Middle frontal gyrus (tissue), 1 donor: ENCODE data around the gene GARS1.
"Not testable (repeated sequence)": the region's sequence is repeated elsewhere in the genome, so short reads cannot be mapped to it uniquely, and the experiment has no call there.

Experiments used
- DNase-seq: peaks from one replicate; pipeline ENCODE4 v3.0.0-alpha.2; 2015; ENCODE audit warnings: low spot score; ENCODE audit errors: extremely low spot score

Gene GARS1

DNA sequence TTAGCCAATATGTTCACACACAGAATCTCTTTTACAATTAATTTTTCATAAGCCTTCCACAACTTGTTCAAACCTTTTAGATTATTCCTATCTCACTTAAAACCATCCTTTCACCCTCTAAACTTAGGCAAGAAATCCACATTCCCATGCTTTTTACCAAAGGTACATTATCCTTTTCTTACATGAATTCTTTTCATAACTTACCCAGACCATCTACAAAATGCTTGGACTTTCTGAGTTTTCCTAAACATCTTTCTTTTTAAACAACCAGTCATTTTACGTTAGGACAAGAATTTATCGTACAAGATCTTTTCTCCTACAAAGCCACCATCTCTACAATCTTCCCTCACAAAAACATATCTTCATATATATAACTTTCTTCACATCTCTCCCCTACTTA is 18.8 kb upstream of the GARS1 start:
- no peak for DNase-seq

DNA sequence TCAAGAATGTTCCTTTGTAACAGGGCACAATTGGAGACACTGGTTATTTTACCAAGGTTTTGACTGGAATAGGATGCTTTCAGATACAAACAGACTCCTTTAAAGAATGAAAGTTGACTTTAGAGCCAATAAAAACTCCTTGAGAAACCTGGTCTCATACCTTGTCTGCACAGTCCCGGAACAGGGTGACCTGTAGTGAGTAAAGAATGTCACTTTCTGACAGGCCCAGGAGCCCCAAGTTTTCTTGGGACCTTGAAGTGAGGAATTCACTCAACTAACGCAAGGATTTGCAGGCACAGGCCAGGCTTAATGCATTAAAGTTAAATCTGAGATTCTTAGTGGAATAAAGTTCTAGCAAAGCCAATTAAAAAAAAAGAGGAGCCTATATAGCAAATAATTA is 11.5 kb upstream of the GARS1 start:
- DNase-seq, result no peak

DNA sequence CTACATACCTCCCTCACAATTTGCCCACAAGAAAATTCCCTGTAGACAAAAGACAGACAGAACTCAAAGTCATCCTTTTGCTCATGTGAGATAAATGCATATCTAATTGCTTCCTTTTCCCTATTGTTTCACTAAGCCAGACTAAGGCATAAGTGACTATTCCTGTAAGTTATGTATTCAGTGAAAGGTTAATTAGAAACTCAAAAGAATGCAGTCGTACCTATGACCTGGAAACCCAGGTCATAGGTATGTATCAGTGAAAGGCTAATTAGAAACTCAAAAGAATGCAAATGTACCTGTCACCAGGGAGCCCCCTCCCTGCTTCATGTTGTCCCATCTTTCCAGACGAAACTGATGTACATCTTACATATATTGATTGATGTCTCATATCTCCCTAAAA is 10.3 kb upstream of the GARS1 start:
- DNase-seq, result no peak

DNA sequence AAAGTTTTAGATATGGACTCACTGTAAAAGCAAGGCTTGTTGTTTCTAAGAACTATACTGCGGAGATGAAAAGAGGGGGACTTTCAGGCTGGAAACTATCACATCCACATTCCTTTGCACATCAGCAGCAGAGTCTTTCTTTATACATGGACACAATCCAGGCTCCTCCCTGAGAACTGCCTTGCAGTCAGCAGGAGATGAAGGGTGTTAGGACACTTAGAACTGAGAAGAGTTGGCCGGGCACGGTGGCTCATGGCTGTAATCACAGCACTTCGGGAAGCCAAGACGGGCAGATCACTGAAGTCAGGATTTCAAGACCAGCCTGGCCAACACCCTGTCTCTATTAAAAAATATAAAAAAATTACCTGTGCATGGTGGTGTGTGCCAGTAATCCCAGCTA is 9.7 kb upstream of the GARS1 start:
- DNase-seq, result no peak

DNA sequence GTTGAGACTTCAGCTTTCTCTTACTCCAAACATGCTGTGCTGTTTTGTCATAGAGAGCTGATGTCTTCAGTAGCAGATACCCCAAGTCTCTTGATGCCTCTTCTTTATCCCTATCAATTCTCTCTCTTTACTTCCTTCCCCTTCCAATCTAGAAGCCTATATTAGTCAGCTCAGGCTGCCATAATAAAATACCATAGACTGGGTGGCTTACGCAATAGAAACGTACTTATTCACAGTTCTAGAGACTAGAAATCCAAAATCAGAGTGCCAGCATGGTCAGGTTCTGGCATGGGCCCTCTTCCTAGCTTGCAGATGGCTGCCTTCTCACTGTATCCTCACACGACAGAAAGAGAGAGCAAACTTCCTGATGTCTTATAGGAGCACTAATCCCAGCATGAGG is 9.0 kb upstream of the GARS1 start:
- DNase-seq, result no peak

DNA sequence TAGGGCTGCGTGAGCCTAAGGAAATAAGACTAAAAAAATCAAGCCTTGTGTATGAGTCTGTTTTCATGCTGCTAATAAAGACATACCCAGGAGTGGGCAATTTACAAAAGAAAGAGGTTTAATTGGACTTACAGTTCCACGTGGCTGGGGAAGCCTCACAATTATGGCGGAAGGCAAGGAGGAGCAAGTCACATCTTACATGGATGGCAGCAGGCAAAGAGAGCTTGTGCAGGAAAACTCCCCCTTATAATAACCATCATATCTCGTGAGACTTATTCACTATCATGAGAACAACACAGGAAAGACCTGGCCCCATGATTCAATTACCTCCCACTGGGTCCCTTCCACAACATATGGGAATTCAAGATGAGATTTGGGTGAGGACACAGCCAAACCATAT is 7.1 kb upstream of the GARS1 start:
- not testable (repeated sequence) for DNase-seq

DNA sequence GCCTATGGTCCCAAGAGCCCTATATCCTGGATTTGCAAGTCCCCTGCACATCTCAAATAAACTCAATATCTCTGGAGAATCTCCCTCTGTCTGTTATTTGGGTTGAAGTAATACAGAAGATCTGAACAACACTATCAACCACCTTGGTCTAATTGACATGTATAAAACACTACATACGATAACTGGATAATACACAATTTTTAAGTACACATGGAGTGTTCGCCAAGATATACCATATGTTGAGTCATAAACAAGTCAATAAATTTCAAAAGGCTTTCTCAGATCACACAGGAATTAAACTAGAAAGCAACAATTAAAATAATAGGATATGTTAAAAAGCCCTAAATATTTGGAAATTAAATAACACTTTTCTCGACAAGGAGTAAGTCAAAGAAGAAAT is 5.6 kb upstream of the GARS1 start:
- no peak for DNase-seq

DNA sequence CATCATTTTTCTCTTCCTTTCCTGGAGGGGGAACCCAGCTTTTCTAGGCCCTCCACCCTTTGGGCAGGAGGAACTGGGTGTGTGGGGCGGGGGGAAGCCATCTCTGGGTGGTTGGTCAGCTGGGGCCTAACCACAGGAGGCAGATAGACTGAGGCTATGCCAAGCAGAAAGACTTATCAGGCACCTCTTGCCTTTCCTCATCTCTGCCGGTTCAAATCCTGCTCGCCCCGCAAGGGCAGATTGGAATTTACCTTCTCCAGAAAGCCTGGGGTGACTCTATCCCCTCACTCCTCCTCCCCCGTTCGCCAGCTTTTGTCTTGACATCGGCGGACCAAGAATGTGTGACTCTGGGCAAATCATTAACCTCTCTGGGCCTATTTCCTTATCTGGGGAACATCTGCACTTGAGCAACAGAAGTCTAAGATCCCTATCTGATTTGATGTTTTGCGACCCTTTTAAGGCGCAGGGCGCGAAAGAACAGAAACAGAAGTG is 584 bp upstream of the GARS1 start:
- no peak for DNase-seq

DNA sequence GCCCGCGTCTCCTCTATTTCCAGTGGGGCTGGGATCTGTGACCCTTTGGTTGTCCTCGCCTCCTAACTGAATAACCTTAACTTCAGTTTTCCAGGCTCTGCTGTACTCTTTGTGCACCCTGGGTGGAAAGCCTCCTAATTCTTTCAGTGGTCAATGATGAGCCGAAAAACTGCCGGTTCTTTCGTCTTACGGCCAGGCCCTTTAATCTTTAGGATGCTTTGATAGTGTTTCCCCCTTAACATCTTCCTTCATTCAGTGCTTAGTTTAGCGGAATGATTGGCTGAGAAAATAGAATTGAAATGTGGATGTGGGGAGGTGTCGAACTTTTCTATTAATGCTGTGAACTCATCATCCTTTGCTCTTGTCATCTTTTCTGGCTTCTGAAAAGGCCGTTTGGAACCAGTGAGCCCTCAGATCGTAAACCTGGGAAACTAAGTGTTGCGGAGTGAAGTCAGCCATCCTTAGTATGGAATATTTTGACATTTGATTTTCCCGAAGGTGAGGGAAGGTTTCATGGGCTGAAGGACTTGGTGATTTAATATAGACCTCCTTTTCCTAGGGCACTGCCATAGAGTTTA is 847 bp downstream of the GARS1 start:
- DNase-seq, result no peak

DNA sequence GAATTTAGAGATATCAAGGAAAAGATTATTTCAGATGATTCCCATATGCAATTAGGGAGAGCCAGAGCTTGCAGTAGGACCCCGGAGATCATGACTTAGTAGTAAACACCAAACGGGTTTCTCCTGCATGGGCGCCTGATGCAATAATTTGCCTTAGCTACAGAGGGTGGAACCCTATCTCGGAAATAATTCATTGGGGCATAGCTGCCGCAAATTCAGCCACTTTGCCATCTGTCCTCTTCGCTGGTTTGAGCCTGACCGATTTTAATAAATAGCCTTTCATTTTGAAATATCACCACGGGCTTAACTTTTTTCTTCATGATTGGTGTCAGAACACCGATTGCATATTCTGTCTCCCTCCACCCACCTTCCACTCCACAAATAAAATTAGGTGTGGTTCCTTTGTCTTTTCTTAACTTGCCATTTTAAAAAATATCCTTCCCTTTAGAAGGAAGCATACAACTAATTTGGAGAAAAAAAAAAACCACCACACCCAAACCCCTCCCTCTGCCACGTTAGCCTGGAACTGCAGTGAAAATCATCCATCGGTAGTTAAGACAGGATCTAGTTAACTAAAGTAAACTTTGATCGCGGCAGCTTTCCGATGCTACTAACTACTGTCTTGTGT is 1.4 kb downstream of the GARS1 start:
- no peak for DNase-seq

DNA sequence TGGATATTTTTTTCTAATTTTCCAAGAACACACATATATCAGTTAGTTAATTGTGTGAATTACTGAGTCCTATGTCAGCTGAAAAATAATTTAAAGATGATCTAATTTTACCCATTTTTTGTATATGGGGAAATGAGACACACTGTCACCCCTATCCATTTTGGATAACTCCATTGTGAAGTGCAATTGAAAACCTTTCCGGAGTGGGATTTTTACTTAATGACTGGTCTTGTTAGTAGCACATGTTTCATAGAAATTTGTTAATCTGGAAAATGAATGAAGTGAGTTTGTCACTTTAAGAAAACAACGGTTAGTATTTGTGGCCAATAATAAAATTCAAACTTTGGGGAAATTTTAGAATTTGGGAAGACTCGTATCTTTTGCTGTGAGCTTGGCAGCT is 2.0 kb downstream of the GARS1 start:
- no peak for DNase-seq

DNA sequence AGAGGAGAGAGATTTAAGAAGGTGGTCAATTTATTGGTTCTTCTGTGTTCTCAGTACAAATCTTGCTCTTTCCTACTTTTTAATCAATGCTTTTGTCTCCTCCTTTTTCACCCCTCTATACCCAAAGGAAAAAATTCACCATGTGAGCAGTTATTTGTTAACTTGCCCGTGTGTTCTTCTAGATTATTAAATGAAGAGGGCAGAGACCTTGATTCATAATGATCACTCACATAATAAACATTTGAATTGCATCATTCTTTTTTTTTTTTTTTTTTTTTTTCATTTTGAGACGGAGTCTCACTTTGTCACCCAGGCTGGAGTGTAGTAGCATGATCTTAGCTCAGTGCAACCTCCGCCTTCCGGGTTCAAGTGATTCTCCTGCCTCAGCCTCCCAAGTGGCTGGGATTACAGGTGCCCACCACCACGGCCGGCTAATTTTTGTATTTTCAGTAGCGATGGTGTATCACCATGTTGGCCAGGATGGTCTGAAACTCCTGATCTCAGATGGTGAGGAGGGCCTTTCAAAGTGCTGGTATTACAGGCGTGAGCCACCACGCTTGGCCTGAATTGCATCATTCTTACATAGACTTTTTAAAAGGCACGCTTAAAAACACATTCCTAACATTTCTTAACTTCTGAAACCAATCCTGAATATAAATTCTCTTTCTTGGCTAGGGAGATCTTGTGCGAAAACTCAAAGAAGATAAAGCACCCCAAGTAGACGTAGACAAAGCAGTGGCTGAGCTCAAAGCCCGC is 3.6 kb downstream of the GARS1 start:
- no peak for DNase-seq

DNA sequence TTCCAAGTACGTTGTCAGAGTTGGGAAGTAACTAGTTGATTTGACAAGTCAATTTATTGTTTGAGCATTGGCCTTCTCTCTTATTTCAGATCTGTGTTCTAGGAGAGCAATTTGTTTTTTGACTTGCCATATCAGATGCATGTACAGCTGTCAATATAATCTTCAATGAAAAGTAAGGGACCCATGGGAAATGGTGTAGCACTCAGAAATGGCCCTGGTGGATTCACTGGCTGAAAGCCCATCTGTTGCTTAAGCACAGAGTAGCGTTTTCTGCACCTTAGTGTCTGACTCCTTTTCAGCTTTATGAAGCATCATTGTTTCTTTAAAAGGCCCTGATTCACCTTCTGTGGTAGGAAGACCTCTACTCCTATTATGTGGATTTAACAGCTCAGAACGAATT is 10.2 kb downstream of the GARS1 start:
- no peak for DNase-seq

DNA sequence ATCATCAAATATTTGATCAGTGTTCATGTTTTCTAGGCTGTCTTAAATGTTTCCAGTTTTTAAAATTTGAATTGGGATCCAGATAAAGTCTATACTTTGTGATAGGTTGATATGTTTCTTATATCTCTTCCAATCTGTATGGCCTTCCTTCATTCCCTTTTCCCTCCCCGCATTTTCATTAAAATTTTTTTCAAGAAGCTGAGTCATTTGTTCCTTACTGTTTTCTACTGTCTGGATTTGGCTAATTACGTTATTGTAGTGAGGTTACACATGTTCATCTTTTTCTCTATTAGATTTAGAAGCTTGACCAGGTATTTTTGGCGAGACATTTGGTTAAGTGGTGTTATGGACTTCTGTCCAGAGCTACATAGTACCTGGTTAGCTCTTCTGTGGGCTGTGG is 11.2 kb downstream of the GARS1 start:
- no peak for DNase-seq

DNA sequence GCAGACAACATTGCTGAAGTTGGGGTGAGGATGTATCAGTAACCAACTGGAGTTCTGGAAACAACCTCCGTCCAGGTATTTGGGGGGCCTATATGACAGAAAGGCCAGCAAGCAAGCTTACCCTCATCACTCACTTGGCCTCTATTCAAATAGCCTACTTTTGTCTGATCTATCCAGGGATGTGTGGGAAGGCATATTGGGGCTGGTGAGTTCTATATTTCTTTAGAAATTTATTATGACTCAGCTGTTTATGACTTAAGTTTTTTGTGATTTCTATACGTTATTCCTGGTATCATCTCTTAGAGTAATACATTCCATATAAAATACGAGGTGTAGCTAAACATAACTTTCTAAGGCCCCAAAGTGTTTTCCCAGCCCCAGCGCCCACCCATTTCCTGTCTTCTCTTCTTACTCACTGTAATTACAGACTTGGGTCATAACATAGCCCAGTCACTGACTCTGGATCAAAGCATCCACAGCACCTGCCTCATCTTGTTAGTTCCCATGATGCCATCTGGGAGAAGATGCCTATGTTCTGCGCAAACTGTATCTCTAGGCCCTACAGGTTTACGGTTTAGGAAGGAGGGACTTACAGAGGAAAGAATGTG is 18.1 kb downstream of the GARS1 start:
- DNase-seq, result no peak

DNA sequence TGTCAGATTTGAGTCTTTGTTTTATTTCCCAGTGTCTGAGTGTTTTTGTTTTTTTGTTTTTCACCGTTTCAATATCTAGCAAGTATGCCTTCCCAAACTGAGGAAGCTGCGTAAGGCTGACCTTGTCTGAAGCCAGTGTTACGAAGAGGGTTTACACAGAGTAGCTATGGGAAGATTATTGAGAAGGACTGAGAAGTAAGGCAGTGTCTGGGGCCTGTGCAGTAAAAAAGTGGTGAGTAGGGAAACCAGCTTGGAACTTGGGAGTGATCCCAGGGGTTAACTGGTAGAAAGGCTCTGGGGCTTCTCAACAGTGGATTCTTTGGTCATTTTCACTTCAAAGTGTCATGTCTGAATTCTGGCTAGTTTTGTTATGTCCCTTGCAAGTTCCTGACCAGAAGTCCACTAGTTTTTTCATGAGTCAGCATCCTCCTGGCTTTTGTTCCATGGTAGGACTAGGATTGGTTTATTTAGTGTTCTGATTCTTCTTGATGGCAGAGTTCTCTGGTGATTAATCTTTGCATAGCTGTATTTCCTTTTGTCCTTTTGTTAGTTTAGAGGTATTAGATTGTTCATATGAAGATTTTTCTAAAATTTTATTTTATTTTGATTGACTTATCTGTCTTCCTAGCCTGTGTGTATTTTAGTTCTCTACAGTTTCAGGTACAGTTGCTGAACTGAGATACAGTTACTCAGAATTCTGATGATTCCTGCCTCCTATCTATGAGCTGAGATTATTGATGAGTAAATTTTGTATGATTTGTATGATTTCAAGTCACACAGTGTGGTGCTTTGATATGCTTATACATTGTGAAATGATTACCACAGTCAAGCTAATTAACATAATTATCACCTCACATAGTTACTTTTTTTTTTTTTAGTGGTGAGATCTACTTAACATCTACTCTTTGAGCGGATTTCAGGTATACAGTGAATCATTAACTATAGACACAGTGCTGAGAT is 19.0 kb downstream of the GARS1 start:
- no peak for DNase-seq

DNA sequence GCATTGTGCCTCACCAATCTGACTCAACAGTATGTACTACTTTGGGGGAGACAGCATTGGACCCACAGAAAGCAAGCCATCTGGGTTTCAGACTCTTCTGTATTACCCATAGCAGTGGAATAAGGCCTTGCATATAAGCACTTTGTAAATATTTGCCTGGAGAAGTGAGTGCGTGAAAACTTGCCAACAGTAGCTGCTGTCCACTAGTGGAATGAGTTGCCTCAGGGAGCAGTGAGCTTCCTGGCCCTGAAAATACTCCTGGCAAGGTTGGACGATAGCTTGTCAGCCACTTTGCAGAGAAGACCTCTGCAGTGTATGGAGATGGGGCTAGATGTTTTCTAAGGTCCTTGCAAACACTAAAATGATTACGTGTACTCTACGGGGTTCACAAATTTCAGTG is 21.6 kb downstream of the GARS1 start:
- no peak for DNase-seq

DNA sequence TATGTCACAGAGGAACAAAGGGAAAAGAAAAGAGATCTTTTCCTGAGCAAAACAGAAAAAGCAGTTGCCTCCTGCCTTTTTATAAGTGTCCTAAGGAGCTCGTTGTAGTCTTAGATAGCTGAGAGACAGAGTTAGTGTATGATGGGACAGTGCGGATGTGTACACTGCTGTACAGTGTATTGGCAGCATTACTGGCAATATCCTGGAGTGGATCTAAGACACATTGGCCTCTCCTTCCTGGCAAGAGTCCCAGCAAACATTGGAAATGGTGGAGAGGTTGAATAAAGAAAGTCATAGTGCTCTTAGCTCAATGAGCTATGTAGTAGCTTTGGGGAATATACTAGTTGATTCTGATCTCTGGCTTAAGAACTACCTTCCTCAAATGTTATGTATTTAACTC is 22.7 kb downstream of the GARS1 start:
- no peak for DNase-seq

DNA sequence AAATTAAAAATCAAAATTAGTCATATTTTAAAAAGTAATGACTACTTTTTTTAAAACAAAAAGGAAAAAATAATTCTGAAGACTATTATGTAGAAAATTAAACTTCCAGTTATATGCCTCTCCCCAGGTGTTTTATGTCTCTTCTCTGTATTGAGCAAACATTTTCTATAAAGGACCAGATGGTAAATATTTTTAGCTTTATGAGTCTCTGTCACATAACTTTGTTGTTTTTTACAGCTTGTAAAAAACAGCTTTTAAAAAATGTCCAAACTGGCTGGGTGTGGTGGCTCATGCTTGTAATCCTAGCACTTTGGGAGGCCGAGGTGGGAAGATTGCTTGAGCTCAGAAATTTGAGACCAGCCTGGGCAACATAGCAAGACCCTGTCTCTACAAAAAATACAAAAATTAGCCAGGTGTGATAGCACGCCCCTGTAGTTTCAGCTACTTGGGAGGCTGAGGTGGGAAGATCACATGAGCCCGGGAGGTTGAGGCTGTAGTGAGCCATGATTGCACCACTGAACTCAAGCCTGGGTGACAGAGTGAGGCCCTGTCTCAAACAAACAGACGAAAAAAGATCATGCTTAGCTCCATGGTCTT is 23.5 kb downstream of the GARS1 start:
- no peak for DNase-seq

DNA sequence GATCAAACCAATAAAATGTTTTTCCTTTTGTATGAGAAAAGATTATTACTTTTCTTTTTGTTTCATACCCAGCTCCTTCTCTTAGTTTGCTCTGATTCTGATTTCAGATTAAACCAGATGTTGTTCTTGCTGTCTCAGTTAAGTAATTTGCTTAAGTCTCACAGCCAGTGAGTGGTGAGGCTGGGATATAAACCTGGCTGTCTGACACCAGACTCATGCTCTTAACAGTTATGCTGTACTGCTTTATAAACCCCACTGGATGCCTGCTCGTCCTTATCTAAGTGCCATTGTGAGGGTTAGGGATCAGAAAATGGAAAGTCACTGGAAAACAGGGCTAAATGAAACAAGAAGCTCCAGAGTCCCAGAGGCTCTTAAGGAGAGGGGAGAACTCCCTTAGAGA is 24.3 kb downstream of the GARS1 start:
- DNase-seq, result no peak

DNA sequence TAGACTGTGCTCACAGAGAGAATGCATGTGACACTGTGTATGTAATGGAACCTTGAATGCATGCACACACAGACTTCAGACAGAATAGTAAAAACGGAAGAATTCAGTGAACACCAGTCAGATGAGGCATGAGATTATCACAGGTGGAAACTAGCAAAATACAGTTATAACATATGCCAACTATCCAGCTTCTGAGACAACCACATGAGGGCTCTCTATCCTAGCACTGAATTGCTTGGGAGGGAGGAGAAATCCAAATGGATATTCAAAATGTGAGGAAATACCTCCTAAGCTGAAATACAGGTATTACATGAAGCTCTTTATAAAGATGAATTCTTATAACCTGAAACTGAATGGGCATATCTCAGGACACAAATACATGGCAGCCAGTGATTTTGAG is 30.6 kb downstream of the GARS1 start:
- no peak for DNase-seq
